HL-60/S4 treated with retinoic acid at 250 ng/mL for 4 days and 3 days (cell line): Measurements from ENCODE around the gene ULBP2.
"Not testable (repeated sequence)": the region's sequence is repeated elsewhere in the genome, so short reads cannot be mapped to it uniquely, and the experiment has no call there.

Experiments used
- in situ Hi-C: fragments of 300-500 bp; cut with MboI; formaldehyde crosslinking; loops from 2 replicates; pipeline ENCODE4 v1.7.0; 2022; ENCODE audit warnings: low sequenced_read_pairs

Gene ULBP2

GRCh38 chr6:149991472-149991795, 49.6 kb downstream of the ULBP2 start:
- in situ Hi-C loops = not testable (repeated sequence)

- in situ Hi-C loops = no loop called here
Measured at GRCh38 chr6:149991838-149992237, 50.0 kb downstream of the ULBP2 start.

GRCh38 chr6:149995235-149995750, 53.5 kb downstream of the ULBP2 start:
- in situ Hi-C loops = no loop called here

GRCh38 chr6:149995971-149996370, 54.2 kb downstream of the ULBP2 start:
- in situ Hi-C loops = no loop called here
